ENCODE results near the gene ZNF83.

DNA sequence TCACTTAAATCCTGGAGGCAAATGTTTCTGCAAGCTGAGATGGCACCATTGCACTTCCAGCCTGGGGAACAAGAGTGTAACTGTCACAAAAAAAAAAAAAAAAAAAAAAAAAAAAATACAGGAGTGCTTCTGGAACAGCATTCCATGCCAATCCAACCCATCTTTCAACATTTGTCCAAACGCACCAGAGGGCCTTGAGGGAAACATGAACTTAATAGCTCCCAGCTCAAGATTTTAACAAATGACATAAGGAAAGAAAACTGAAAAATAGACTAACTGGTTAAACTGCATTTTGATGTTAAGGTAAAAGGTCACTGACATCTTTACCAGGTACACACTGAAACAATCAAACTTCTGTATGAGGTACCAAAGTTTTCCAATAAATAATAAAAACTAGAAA, 47.7 kb upstream of the ZNF83 start:
- no peak for TF ChIP-seq CTCF (IDR thresholded peaks at IDR 0.05)
- no peak for TF ChIP-seq POLR2A (IDR thresholded peaks at IDR 0.05)
